HEK293T (cell line): Measurements from ENCODE around the gene ZNF697.
A peak's percentile ranks its signal among the peaks of the same experiment; 100 is the strongest.

Experiments used
- CTCF ChIA-PET: fragments of 350-600 bp; formaldehyde crosslinking; extraction: SDS; loops from one replicate; lab custom pipeline; 2021; ENCODE audit warnings: antibody characterized with exemption, inconsistent platforms; lab: Yijun Ruan, JAX
- POLR2A ChIA-PET: fragments of 350-600 bp; formaldehyde crosslinking; extraction: SDS; loops from one replicate; lab custom pipeline; 2020; ENCODE audit warnings: antibody characterized with exemption, inconsistent platforms; lab: Yijun Ruan, JAX
- DNase-seq: peaks from one replicate; pipeline ENCODE4 v3.0.0; 2012; ENCODE audit warnings: mixed read lengths; ENCODE audit errors: extremely low spot score
- ARNT ChIP-seq: fragments of 450-650 bp; IDR thresholded peaks from 2 replicates; pipeline ENCODE4 v1.6.1; 2017; ENCODE audit warnings: mild to moderate bottlenecking
- BHLHE40 ChIP-seq: fragments of 450-650 bp; IDR thresholded peaks from 2 replicates; pipeline ENCODE4 v1.6.1; 2016; ENCODE audit warnings: mild to moderate bottlenecking, moderate library complexity, borderline replicate concordance
- CTBP1 ChIP-seq: fragments of 450-650 bp; IDR thresholded peaks from 2 replicates; pipeline ENCODE4 v1.6.1; 2016; ENCODE audit warnings: borderline replicate concordance
- ELF4 ChIP-seq: fragments of 450-650 bp; IDR thresholded peaks from 2 replicates; pipeline ENCODE4 v1.6.1; 2017; ENCODE audit warnings: antibody characterized with exemption
- FOXA1 ChIP-seq: fragments of 450-650 bp; IDR thresholded peaks from 2 replicates; pipeline ENCODE4 v1.6.1; 2016; ENCODE audit warnings: mild to moderate bottlenecking
- FOXK2 ChIP-seq: fragments of 450-650 bp; IDR thresholded peaks from 2 replicates; pipeline ENCODE4 v1.6.1; 2016; ENCODE audit warnings: mild to moderate bottlenecking
- FOXM1 ChIP-seq: fragments of 450-650 bp; IDR thresholded peaks from 2 replicates; pipeline ENCODE4 v1.6.1; 2017; ENCODE audit warnings: mild to moderate bottlenecking, borderline replicate concordance
- HDGF ChIP-seq: fragments of 450-650 bp; IDR thresholded peaks from 2 replicates; pipeline ENCODE4 v1.6.1; 2017; ENCODE audit warnings: antibody characterized with exemption, borderline replicate concordance
- L3MBTL2 ChIP-seq: fragments of 450-650 bp; conservative IDR thresholded peaks from 2 replicates; pipeline ENCODE4 v1.6.1; 2016; ENCODE audit warnings: mild to moderate bottlenecking
- LEF1 ChIP-seq: fragments of 450-650 bp; IDR thresholded peaks from 2 replicates; pipeline ENCODE4 v1.6.1; 2017; ENCODE audit warnings: mild to moderate bottlenecking, borderline replicate concordance
- NFRKB ChIP-seq: fragments of 450-650 bp; IDR thresholded peaks from 2 replicates; pipeline ENCODE4 v1.6.1; 2016; ENCODE audit warnings: mild to moderate bottlenecking, moderate library complexity
- SP1 ChIP-seq: fragments of 450-650 bp; IDR thresholded peaks from 2 replicates; pipeline ENCODE4 v1.6.1; 2017
- SUZ12 ChIP-seq: fragments of 450-650 bp; IDR thresholded peaks from 2 replicates; pipeline ENCODE4 v1.6.1; 2016; ENCODE audit warnings: mild to moderate bottlenecking
- TARDBP ChIP-seq: fragments of 450-650 bp; IDR thresholded peaks from 2 replicates; pipeline ENCODE4 v1.6.1; 2016
- ZNF384 ChIP-seq: fragments of 450-650 bp; IDR thresholded peaks from 2 replicates; pipeline ENCODE4 v1.6.1; 2016
- TF ChIP-seq, protein P1 (sequence below): fragments of 450-650 bp; IDR thresholded peaks from 2 replicates; pipeline ENCODE4 v1.6.1; 2016

ZNF697 gene

DNA sequence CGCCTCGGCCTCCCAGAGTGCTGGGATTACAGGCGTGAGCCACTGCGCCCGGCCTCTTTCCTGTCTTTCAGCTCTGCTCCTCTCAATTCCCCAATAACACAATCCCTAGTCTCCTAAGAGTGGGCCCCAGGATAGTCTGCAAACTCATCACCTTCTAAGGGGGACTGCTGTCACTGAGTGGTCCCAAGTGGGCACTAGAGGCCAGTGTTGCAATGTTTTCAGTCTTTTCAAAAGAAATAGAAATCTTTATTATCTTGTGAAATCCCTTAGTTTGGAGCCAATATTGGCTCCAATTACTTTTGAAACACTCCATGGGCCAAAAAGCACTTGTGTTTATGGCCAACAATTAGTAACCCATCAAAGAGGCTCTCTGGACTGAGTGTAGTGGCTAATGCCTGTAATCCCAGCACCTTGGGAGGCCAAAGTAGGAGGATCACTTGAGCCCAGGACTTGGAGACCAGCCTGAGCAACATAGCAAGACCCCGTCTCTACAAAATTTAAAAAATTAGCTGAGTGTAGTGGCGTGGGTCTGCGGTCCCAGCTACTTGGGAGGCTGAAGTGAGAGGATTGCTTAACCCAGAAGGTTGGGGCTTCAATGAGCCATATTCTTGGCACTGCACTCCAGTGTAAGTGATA, 28.6 kb upstream of the ZNF697 start:
- ChIA-PET CTCF (interaction anchor here (0.9 to 1.7 kb wide), 4 partner anchors 11 to 104 kb away, joined by 3 to 9 read pairs (median 6); no protein-coding TSS in a partner anchor), POLR2A (interaction anchor here (1.2 to 4.2 kb wide), 3 partner anchors 29 to 35 kb away, joined by 4 to 27 read pairs (median 18); partner anchors contain the start of genes PHGDH and ZNF697)
- TF ChIP-seq ZNF384 (no peak), ELF4 (no peak), FOXK2 (no peak), BHLHE40 (no peak), CTBP1 (no peak), SP1 (no peak), FOXA1 (no peak), HDGF (no peak), FOXM1 (no peak), LEF1 (no peak), ARNT (no peak), TARDBP (no peak), NFRKB (no peak), SUZ12 (no peak), L3MBTL2 (no peak)
- TF ChIP-seq, protein P1, sequence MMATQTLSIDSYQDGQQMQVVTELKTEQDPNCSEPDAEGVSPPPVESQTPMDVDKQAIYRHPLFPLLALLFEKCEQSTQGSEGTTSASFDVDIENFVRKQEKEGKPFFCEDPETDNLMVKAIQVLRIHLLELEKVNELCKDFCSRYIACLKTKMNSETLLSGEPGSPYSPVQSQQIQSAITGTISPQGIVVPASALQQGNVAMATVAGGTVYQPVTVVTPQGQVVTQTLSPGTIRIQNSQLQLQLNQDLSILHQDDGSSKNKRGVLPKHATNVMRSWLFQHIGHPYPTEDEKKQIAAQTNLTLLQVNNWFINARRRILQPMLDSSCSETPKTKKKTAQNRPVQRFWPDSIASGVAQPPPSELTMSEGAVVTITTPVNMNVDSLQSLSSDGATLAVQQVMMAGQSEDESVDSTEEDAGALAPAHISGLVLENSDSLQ, result no peak
- DNase-seq, result no peak

DNA sequence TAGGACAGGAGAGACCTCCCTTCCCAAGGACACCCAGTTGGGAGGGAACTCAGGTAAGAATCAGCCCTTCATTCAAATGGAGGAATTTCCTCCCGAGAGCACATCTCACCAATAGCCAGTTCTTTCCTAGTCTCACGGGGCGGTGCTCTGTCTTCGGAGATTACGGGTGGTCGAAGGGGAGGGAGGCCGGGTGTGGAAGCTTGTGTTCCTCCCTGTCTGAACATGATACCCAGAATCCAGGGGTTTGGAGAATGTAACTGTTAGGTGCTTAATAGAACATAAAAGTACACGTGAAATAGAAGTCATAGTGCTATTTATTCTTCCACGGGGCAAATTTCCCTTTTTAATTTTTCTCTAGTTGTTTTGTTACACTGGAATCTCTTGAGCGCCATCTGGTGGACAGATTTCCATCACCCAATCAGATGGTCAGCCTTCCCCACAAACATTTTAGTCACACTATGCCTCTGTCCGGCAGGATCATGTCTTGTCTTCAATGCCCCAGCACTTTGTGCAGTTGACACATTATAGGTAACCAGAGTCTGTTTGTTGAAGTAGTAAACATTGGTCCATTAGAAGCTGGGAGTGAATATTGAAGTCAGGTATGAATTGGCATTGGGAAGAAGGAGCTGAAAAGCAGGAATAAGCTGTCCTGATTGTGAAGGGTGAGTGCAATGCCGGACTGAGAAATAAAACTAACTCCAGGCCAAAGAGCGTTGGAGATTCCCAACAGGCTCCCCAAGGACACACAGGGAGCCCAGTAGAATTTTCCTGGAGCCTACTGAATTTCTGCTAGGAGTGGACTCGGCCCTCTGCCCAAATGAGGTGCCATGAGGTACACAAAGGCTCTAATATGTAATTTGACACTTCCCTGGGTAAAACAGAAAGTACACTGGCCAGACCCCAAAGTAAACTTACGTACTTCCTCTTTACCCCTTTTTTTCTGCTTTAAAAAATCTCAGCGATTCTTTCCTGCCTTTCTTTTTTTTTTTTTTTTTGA, 27.6 kb upstream of the ZNF697 start:
- peak; percentile 86 for DNase-seq
- POLR2A ChIA-PET, result interaction anchor here (1.9 to 3.0 kb wide), 2 partner anchors 28 to 36 kb away, joined by 8 to 27 read pairs; partner anchors contain the start of genes PHGDH and ZNF697
- TF ChIP-seq FOXM1, result no peak
- TF ChIP-seq L3MBTL2, result peak; percentile 52
- no peak for TF ChIP-seq ELF4

DNA sequence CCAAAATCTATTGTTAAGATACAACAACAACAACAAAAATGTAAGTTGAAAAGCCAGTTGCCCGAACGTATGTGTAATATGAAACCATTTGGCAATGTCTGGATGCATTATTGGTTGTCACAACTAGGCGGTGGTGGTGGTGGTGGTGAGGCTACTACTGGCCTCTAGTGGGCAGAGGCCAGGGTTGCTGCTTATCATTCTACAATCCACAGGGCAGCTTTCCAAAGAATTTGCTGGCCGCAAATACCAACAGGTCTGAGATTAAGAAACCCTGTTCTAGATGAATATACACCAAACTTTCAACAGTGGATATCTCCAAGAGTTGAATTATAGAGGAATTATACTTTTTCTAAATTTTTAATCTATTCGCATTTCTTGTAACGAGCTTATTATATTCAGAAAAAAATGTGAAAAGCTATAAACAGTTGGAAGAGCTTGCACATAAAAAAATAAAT, 26.8 kb upstream of the ZNF697 start:
- DNase-seq, result no peak
- ChIA-PET POLR2A (interaction anchor here (1.9 to 3.0 kb wide), 2 partner anchors 27 to 37 kb away, joined by 8 to 27 read pairs; partner anchors contain the start of genes PHGDH and ZNF697), CTCF (interaction anchor here (0.6 to 2.6 kb wide), 27 partner anchors 9 to 250 kb away, joined by 3 to 29 read pairs (median 4); partner anchors contain the start of genes PHGDH and ZNF697)
- TF ChIP-seq ELF4 (no peak), FOXK2 (no peak), FOXM1 (no peak), ARNT (no peak), CTBP1 (no peak), NFRKB (no peak), TARDBP (no peak), L3MBTL2 (no peak), SP1 (no peak), SUZ12 (no peak), FOXA1 (no peak), HDGF (no peak)

More for the DNA sequence above, 27.6 kb upstream of the ZNF697 start:
- CTCF ChIA-PET, result interaction anchor here (0.6 to 2.6 kb wide), 30 partner anchors 8 to 249 kb away, joined by 3 to 29 read pairs (median 4); partner anchors contain the start of genes PHGDH and ZNF697

DNA sequence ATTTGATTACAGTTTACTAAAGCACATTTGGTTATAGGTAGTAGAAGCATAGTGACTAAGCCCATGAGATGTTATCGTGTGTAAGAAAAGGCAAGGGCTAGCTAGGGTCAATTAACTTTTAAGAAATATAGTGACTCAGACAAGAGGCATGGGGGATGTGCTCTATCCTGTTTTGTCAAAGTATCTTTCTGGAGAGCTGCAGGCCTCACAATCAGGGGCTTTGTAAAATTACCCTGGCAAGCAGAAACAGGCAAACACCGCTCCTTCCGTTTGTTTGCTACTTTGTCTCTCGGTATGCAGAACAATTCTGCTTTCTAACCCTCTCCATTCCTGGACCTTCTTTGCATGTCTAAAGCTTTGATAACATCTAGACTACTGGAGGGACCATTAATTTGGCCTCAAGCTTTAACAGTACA, 26.1 kb upstream of the ZNF697 start:
- POLR2A ChIA-PET, result interaction anchor here (1.9 to 3.0 kb wide), 2 partner anchors 26 to 37 kb away, joined by 8 to 27 read pairs; partner anchors contain the start of genes PHGDH and ZNF697
- CTCF ChIA-PET, result interaction anchor here (0.6 to 2.6 kb wide), 4 partner anchors 9 to 202 kb away, joined by 3 to 29 read pairs (median 8); partner anchors contain the start of gene ZNF697
- no peak for DNase-seq
- TF ChIP-seq FOXM1 (no peak), SUZ12 (no peak), NFRKB (no peak), ARNT (no peak), CTBP1 (no peak), SP1 (no peak), L3MBTL2 (no peak)

DNA sequence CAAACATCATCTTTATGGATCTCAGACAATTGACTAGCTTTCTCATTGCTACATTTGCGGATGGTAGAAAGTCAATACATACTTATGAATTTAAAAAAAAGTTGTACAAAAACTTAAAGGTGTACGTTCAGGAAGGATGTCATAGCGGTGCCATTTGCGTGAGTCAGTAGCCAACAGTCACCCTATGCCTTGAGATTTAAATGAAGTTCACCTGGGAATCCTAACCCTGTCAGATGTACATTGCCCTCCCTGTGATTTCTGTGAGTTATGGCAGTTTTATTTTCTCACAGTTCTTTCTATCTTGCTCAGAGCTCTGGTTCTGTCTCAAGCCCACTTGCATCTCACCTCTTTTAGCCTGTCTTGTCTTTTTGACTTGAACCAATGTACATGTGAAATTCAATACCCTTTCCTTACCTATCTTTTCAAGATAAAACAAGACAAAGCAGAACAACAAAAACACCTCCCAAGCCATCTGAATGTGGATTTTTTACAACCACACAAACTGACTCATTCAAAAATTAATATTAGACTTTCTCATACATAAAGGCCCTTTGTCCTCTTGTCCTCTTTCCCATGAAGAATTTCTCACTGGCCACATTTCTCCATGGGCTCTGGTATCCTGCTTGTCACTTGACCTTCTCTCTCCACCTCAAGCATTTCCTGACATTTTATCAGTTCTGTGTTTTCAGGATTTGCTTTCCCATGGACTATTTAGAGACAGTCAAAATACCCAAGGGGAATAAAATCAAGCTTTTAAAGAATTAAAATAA, 25.3 kb upstream of the ZNF697 start:
- POLR2A ChIA-PET, result interaction anchor here (1.2 to 3.0 kb wide), 2 partner anchors 38 kb away, joined by 5 to 27 read pairs; partner anchors contain the start of gene PHGDH
- DNase-seq, result no peak
- TF ChIP-seq FOXM1 (no peak), L3MBTL2 (no peak), LEF1 (no peak), CTBP1 (no peak), FOXA1 (no peak), HDGF (no peak), ELF4 (no peak), BHLHE40 (no peak), FOXK2 (no peak), ZNF384 (no peak), NFRKB (no peak), TARDBP (no peak), SP1 (no peak)
- TF ChIP-seq, protein P1, result no peak
- CTCF ChIA-PET, result interaction anchor here (0.7 to 2.6 kb wide), 4 partner anchors 11 to 62 kb away, joined by 3 to 29 read pairs (median 4); no protein-coding TSS in a partner anchor
